ENCODE results near the gene REEP1. TPM values are rescaled to one million over a fixed set of nuclear protein-coding genes. Genes with fewer than 3 reads are reported as not detected.

Gene REEP1
- total and polyA plus RNA-seq, 2 of the 8 experiments (the other 6 are each of a cell fraction or from before 2014, with no cell fraction given): 0.74 to 1.5 TPM

DNA sequence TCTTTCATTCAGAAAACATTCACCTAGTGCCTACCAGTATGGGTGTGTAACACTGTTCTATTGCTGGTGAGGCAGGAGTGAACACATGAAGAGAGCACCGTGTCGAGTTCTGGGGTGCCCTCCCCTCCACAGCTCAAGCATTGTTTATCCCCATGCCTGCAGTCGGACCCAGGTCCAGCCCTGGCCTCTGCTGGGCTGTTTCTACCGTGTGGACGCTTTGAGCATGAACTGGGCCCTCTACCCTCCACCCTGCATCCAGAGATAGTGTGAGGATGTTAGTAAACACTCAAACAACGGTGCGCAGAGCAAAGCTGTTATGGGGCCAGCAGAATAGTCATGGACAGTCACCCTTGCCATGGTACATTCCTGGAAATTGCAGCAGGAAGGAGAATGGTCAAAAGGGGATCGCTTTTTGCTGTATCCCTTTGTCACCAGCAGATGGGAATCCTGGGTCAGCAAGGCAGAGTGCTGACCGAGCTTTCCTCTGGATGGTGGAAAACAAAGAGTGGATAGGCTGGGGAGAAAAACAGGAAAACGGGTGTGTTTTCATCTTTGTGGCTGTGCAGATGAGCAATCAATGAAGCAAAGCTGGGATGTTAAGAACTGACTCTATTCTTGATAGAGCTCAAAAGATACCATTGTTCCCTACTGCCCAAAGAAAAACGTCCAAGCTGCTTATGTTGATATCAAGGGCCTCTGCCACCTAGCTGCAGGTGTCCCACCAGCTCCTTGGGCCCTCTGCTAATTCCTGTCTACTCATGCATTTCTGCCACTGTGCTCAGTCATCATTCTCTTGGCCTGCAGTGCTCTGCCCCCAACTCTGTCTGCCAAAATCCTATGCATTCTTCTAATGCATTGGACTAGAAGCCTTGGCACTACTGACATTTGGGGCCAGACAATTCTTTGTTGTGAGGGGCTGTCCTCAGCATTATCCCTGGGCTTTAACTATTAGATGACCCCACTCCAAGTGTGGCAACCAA, 38.7 kb downstream of the REEP1 start:
- H3K79me1 ChIP-seq (ENCODE audit: low read depth, low read length): no peaks in the 10 kb centered on the region
- no peak overlapping the region for H3K23ac ChIP-seq (ENCODE audit: insufficient read length)
- ChIA-PET POLR2A (ENCODE audit: partially characterized antibody) (interaction anchor here (0.8 to 1.2 kb wide), 2 partner anchors 8 to 103 kb away, joined by 3 read pairs; no protein-coding TSS in a partner anchor), CTCF (ENCODE audit: partially characterized antibody) (interaction anchor here (0.6 to 7.1 kb wide), 26 partner anchors 9 to 851 kb away, joined by 3 to 65 read pairs (median 6); no protein-coding TSS in a partner anchor)
- H2BK20ac ChIP-seq (ENCODE audit: low read length): no peak overlapping the region
- H4K20me1 ChIP-seq (replicated peaks in 1 of 2; ENCODE audit: control insufficient read depth in 1 of 2, insufficient read depth in 2 of 2, low read length in 2 of 2): no peaks in the 10 kb centered on the region
- 86% methylated on average over 11 of the region's 11 CpGs; no CpG with 5 or more reads in 1 of the 2 experiments for WGBS, 2 experiments (ENCODE audit: extremely low coverage in 1 of 2, insufficient coverage in 1 of 2, insufficient read length in 1 of 2, insufficient replicate concordance in 2 of 2, low coverage in 1 of 2, low lambda C conversion rate in 2 of 2, missing lambda C conversion rate in 1 of 2)
- no peak overlapping the region for H3K4me2 ChIP-seq (ENCODE audit: insufficient read depth in 1 of 2, low read depth in 2 of 2, low read length in 2 of 2)
- no peak overlapping the region for H3K4me3 ChIP-seq (ENCODE audit: extremely low read depth in 1 of 4, insufficient read depth in 2 of 4, low read depth in 3 of 4, low read length in 4 of 4)
- no peak for DNase-seq (ENCODE audit: low read depth in 1 of 2, low spot score in 2 of 2)
- H2BK12ac ChIP-seq (ENCODE audit: low read depth, low read length): no peak overlapping the region
- no peak overlapping the region for H3K4ac ChIP-seq (replicated peaks; ENCODE audit: insufficient read length, low read depth, low read length)
- no peak overlapping the region for H3K9ac ChIP-seq (replicated peaks in 1 of 4; ENCODE audit: extremely low read depth in 1 of 4, low read depth in 3 of 4, low read length in 3 of 4)
- peak overlapping the region; percentile 72; the same call in 1 of the 2 replicates for H2AFZ ChIP-seq (ENCODE audit: low read length)
- no peaks in the 10 kb centered on the region; a peak in 1 of 4 replicates for H3K9me3 ChIP-seq (ENCODE audit: insufficient read depth in 2 of 2, low read depth in 1 of 2, low read length in 1 of 2)
- H3K36me3 ChIP-seq (ENCODE audit: control insufficient read depth in 2 of 4, insufficient read depth in 4 of 4, low read length in 3 of 4): no peaks in the 10 kb centered on the region; a peak in 1 of 8 replicates
- H3K14ac ChIP-seq (ENCODE audit: insufficient read length): no peak overlapping the region
- no peak overlapping the region for H4K5ac ChIP-seq (ENCODE audit: insufficient read length, low read depth, low read length)
- no peaks in the 10 kb centered on the region for H3K23me2 ChIP-seq (ENCODE audit: low read depth, low read length)
- H3K27ac ChIP-seq (ENCODE audit: low read depth, low read length): no peak overlapping the region
- H2BK120ac ChIP-seq (replicated peaks; ENCODE audit: low read depth, low read length): no peak overlapping the region
- H2AK5ac ChIP-seq (ENCODE audit: low read depth, low read length): no peak overlapping the region
- no peak overlapping the region for H2BK5ac ChIP-seq (ENCODE audit: low read depth, low read length)
- no peak overlapping the region for H4K8ac ChIP-seq (ENCODE audit: extremely low read depth, insufficient read depth, low read length)
- H3K18ac ChIP-seq (ENCODE audit: extremely low read depth, low read length): no peak overlapping the region
- H3K79me2 ChIP-seq (ENCODE audit: control insufficient read depth in 1 of 2, insufficient read depth in 2 of 2, low read length in 2 of 2): no peaks in the 10 kb centered on the region
- no peaks in the 10 kb centered on the region for H3K27me3 ChIP-seq (replicated peaks in 1 of 4; ENCODE audit: control insufficient read depth in 3 of 4, extremely low read depth in 1 of 4, insufficient read depth in 3 of 4, low read length in 3 of 4)
- no peak for FAIRE-seq
- H3K4me1 ChIP-seq (replicated peaks in 1 of 4; ENCODE audit: control insufficient read depth in 3 of 4, insufficient read depth in 4 of 4, low read length in 3 of 4): no peaks in the 10 kb centered on the region
- H2BK15ac ChIP-seq (ENCODE audit: low read length): no peak overlapping the region
- no peak overlapping the region for H3K56ac ChIP-seq (replicated peaks; ENCODE audit: insufficient read length, low read depth, low read length)
- no peak overlapping the region for H4K91ac ChIP-seq (replicated peaks; ENCODE audit: insufficient read length, low read length)
- no peak for TF ChIP-seq CBX8 (IDR thresholded peaks at IDR 0.05; ENCODE audit: borderline replicate concordance, low read depth, low read length)
- TF ChIP-seq CTBP2 (IDR thresholded peaks at IDR 0.05; ENCODE audit: borderline replicate concordance, insufficient read depth, insufficient read length, low read length): no peak
- TF ChIP-seq MAFK (IDR thresholded peaks at IDR 0.05; ENCODE audit: low read depth, low read length): peak; percentile 73; the same call in 1 of the 2 replicates
- no peak for TF ChIP-seq POU5F1 (IDR thresholded peaks at IDR 0.05; ENCODE audit: low read depth, low read length)
- TF ChIP-seq, protein P1, sequence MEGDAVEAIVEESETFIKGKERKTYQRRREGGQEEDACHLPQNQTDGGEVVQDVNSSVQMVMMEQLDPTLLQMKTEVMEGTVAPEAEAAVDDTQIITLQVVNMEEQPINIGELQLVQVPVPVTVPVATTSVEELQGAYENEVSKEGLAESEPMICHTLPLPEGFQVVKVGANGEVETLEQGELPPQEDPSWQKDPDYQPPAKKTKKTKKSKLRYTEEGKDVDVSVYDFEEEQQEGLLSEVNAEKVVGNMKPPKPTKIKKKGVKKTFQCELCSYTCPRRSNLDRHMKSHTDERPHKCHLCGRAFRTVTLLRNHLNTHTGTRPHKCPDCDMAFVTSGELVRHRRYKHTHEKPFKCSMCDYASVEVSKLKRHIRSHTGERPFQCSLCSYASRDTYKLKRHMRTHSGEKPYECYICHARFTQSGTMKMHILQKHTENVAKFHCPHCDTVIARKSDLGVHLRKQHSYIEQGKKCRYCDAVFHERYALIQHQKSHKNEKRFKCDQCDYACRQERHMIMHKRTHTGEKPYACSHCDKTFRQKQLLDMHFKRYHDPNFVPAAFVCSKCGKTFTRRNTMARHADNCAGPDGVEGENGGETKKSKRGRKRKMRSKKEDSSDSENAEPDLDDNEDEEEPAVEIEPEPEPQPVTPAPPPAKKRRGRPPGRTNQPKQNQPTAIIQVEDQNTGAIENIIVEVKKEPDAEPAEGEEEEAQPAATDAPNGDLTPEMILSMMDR (IDR thresholded peaks at IDR 0.05; ENCODE audit: control extremely low read depth in 1 of 3, insufficient read depth in 1 of 3, low read depth in 1 of 3, low read length in 3 of 3): peak; percentile 44 to 58 (median 57)
- TF ChIP-seq RAD21 (IDR thresholded peaks at IDR 0.05 in 1 of 2, conservative IDR thresholded peaks at IDR 0.05 in 1 of 2; ENCODE audit: low read depth in 2 of 2, low read length in 2 of 2): peak; percentile 69 to 72
- no peak for TF ChIP-seq FOSL1 (IDR thresholded peaks at IDR 0.05; ENCODE audit: insufficient read depth, low read depth, low read length)
- no peak for TF ChIP-seq CHD2 (IDR thresholded peaks at IDR 0.05; ENCODE audit: low read length)

Measured in H1 (cell line).